OCI-LY3 (cell line): Measurements from ENCODE around the gene LARGE2.

ENCODE experiments used
- H2AFZ ChIP-seq: fragments of 200-600, 300-600 bp; shearing (Covaris generic); 2 replicates; pipeline ENCODE4 v1.6.0; 2014; ENCODE audit warnings: antibody characterized with exemption, low read depth, low read length
- H3K27ac ChIP-seq: fragments of 200-600, 300-600 bp; sonication (generic); 2 replicates; pipeline ENCODE4 v1.5.1; 2014; ENCODE audit warnings: mild to moderate bottlenecking, low read length, moderate library complexity, mixed read lengths
- H3K27me3 ChIP-seq: fragments of 200-600, 300-600 bp; sonication (generic); 2 replicates; pipeline ENCODE4 v1.6.1; 2014; ENCODE audit warnings: low read depth, low read length, mixed read lengths
- H3K36me3 ChIP-seq: fragments of 200-600, 300-600 bp; sonication (generic); replicated peaks from 2 replicates; pipeline ENCODE3; 2014; ENCODE audit warnings: low read depth, low read length, mixed read lengths
- H3K4me1 ChIP-seq: fragments of 300-600, 200-600 bp; sonication (generic); 2 replicates; pipeline ENCODE4 v1.6.1; 2014; ENCODE audit warnings: low read length, mixed read lengths
- H3K4me2 ChIP-seq: fragments of 200-600, 300-600 bp; sonication (generic); 2 replicates; pipeline ENCODE4 v1.6.1; 2014; ENCODE audit warnings: low read length, mixed read lengths
- H3K4me3 ChIP-seq: fragments of 300-600, 200-600 bp; sonication (generic); 2 replicates; pipeline ENCODE4 v1.5.1; 2014; ENCODE audit warnings: antibody characterized with exemption, mild to moderate bottlenecking, low read length, moderate library complexity
- H3K79me2 ChIP-seq: fragments of 300-600, 200-600 bp; shearing (Covaris generic); 2 replicates; pipeline ENCODE4 v1.6.1; 2014; ENCODE audit warnings: mild to moderate bottlenecking, low read length, mixed read lengths
- H3K9ac ChIP-seq: fragments of 300-600, 200-600 bp; shearing (Covaris generic); 2 replicates; pipeline ENCODE4 v1.6.0; 2014; ENCODE audit warnings: mild to moderate bottlenecking, low read length, moderate library complexity
- H3K9me3 ChIP-seq: fragments of 200-600, 300-600 bp; shearing (Covaris generic); 2 replicates; pipeline ENCODE4 v1.6.1; 2014; ENCODE audit warnings: low read length, mixed read lengths; ENCODE audit not compliant: insufficient read depth
- H4K20me1 ChIP-seq: fragments of 200-600, 300-600 bp; sonication (generic); 2 replicates; pipeline ENCODE4 v1.6.1; 2016; ENCODE audit warnings: low read length, mixed read lengths; ENCODE audit not compliant: insufficient read depth
- CTCF ChIP-seq: fragments of 200-600, 300-600 bp; sonication (generic); IDR thresholded peaks from 2 replicates; pipeline ENCODE4 v1.5.1; 2014; ENCODE audit warnings: antibody characterized with exemption, low read length, low read depth
- EZH2phosphoT487 ChIP-seq: fragments of 200-600 bp; shearing (Covaris generic); IDR thresholded peaks from 2 replicates; pipeline ENCODE4 v1.6.1; 2018; ENCODE audit warnings: antibody characterized with exemption, mixed run types, low read depth

LARGE2 gene

GRCh38 chr11:45948356-45948755 lies 25.9 kb downstream of the LARGE2 start:
- no peaks in the 10 kb centered on the region for H4K20me1 ChIP-seq
- H3K4me2 ChIP-seq = no peak overlapping the region
- peaks cover 33% of the 10 kb centered on the region for H3K36me3 ChIP-seq
- H3K4me3 ChIP-seq = no peak overlapping the region
- no peak overlapping the region for H2AFZ ChIP-seq
- no peaks in the 10 kb centered on the region for H3K79me2 ChIP-seq
- H3K9ac ChIP-seq = no peak overlapping the region
- no peaks in the 10 kb centered on the region for H3K9me3 ChIP-seq
- no peak overlapping the region for H3K27ac ChIP-seq
- no peaks in the 10 kb centered on the region for H3K27me3 ChIP-seq
- H3K4me1 ChIP-seq = no peaks in the 10 kb centered on the region
- TF ChIP-seq CTCF (no peak), EZH2phosphoT487 (no peak)

- H3K27me3 ChIP-seq = no peaks in the 10 kb centered on the region
- H3K27ac ChIP-seq = no peak overlapping the region
- no peaks in the 10 kb centered on the region for H4K20me1 ChIP-seq
- H3K4me2 ChIP-seq = no peak overlapping the region
- TF ChIP-seq EZH2phosphoT487 (no peak), CTCF (no peak)
- no peak overlapping the region for H3K9ac ChIP-seq
- H3K36me3 ChIP-seq = peaks cover 38% of the 10 kb centered on the region
- H3K79me2 ChIP-seq = no peaks in the 10 kb centered on the region
- H3K9me3 ChIP-seq = no peaks in the 10 kb centered on the region
- no peak overlapping the region for H2AFZ ChIP-seq
- no peaks in the 10 kb centered on the region for H3K4me1 ChIP-seq
- H3K4me3 ChIP-seq = no peak overlapping the region
These were observed 27.5 kb downstream of the LARGE2 start for GRCh38 chr11:45949992-45950407.

GRCh38 chr11:45959851-45960250 lies 37.4 kb downstream of the LARGE2 start:
- H3K36me3 ChIP-seq = peaks cover 22% of the 10 kb centered on the region
- TF ChIP-seq EZH2phosphoT487 = no peak
- TF ChIP-seq CTCF = no peak
- H3K27ac ChIP-seq = no peak overlapping the region
- no peak overlapping the region for H3K4me2 ChIP-seq
- no peak overlapping the region for H2AFZ ChIP-seq
- 0 out of 2 replicates have a peak, but pooled peaks cover 3% of the 10 kb centered on the region for H3K4me1 ChIP-seq
- H3K4me3 ChIP-seq = no peak overlapping the region
- H3K9me3 ChIP-seq = no peaks in the 10 kb centered on the region
- H4K20me1 ChIP-seq = no peaks in the 10 kb centered on the region
- H3K9ac ChIP-seq = no peak overlapping the region
- H3K79me2 ChIP-seq = no peaks in the 10 kb centered on the region
- no peaks in the 10 kb centered on the region for H3K27me3 ChIP-seq

- no peak overlapping the region for H3K4me2 ChIP-seq
- H3K27me3 ChIP-seq = no peaks in the 10 kb centered on the region
- H4K20me1 ChIP-seq = 0 out of 2 replicates have a peak, but pooled peaks cover 4% of the 10 kb centered on the region
- no peak overlapping the region for H3K27ac ChIP-seq
- no peaks in the 10 kb centered on the region for H3K9me3 ChIP-seq
- TF ChIP-seq EZH2phosphoT487 = no peak
- H3K79me2 ChIP-seq = no peaks in the 10 kb centered on the region
- no peak overlapping the region for H3K9ac ChIP-seq
- 0 out of 2 replicates have a peak, but pooled peaks cover 3% of the 10 kb centered on the region for H3K4me1 ChIP-seq
- no peak overlapping the region for H2AFZ ChIP-seq
- no peak overlapping the region for H3K4me3 ChIP-seq
- H3K36me3 ChIP-seq = peaks cover 19% of the 10 kb centered on the region
These were observed 38.1 kb downstream of the LARGE2 start for GRCh38 chr11:45960387-45961095.
